Measurements from ENCODE around the gene ABTB2.

The ABTB2 gene

DNA sequence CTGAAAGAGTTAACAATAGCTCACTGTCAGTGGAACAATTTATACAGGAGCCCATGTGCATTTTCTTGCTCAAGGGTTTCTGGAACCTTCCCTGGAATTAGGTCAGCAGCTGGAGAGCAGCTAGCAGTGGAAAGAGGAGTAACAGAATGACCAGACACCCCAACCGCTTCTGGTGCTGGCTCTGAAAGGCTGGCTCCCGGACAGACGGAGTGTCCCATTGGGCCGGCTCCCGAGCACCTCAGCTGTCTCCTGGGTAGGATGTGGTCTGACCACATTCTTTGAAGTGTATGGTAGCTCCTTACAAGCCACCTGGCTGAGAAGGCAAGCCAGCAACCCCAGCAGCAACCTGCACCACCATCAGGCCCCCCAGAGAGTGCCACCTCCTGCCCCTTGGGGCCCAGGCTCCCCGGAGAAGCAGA is 44.7 kb downstream of the ABTB2 start:
- TF ChIP-seq PPARA (CRISPR knock-in tag; IDR thresholded peaks at IDR 0.05; ENCODE audit: borderline replicate concordance) (no peak), ZNF8 (CRISPR knock-in tag; IDR thresholded peaks at IDR 0.05) (no peak), RARB (CRISPR knock-in tag; IDR thresholded peaks at IDR 0.05) (no peak), ZNF70 (CRISPR knock-in tag; IDR thresholded peaks at IDR 0.05) (no peak), TOX (CRISPR knock-in tag; IDR thresholded peaks at IDR 0.05; ENCODE audit: borderline replicate concordance) (no peak), ZFP3 (CRISPR knock-in tag; IDR thresholded peaks at IDR 0.05) (no peak), ISL1 (CRISPR knock-in tag; IDR thresholded peaks at IDR 0.05) (no peak), TCF4 (CRISPR knock-in tag; IDR thresholded peaks at IDR 0.05; ENCODE audit: borderline replicate concordance) (no peak), OSR1 (CRISPR knock-in tag; IDR thresholded peaks at IDR 0.05) (no peak), ESRRG (CRISPR knock-in tag; IDR thresholded peaks at IDR 0.05) (no peak), ZNF565 (CRISPR knock-in tag; conservative IDR thresholded peaks at IDR 0.05; ENCODE audit: low read depth) (no peak), BACH2 (CRISPR knock-in tag; IDR thresholded peaks at IDR 0.05; ENCODE audit: borderline replicate concordance) (no peak), SNAI2 (CRISPR knock-in tag; IDR thresholded peaks at IDR 0.05) (no peak), ZFP30 (CRISPR knock-in tag; IDR thresholded peaks at IDR 0.05) (no peak)
- TF ChIP-seq, protein P1, sequence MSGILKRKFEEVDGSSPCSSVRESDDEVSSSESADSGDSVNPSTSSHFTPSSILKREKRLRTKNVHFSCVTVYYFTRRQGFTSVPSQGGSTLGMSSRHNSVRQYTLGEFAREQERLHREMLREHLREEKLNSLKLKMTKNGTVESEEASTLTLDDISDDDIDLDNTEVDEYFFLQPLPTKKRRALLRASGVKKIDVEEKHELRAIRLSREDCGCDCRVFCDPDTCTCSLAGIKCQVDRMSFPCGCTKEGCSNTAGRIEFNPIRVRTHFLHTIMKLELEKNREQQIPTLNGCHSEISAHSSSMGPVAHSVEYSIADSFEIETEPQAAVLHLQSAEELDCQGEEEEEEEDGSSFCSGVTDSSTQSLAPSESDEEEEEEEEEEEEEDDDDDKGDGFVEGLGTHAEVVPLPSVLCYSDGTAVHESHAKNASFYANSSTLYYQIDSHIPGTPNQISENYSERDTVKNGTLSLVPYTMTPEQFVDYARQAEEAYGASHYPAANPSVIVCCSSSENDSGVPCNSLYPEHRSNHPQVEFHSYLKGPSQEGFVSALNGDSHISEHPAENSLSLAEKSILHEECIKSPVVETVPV (CRISPR knock-in tag; IDR thresholded peaks at IDR 0.05), result no peak
- no peak for ATAC-seq

DNA sequence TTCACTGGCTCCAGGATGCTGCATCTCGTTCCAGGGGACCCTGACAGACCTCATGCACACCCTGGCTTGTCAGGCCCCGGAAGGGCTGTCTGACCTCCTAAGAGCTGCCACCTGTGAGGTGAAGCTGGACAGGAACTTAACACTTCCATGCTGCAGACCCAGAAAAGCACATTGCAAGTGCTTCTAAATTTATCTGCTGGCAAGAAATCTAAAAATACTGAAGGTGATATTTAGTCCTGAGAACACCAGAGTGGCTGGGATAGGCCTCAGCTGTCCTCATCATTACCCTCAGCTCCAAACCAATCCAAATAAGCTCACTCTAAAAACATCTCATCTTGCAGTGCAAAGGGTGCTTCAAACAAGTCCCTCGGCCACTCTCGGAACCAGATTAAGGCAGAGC is 46.7 kb downstream of the ABTB2 start:
- no peak for ATAC-seq
- TF ChIP-seq ESRRG (CRISPR knock-in tag; IDR thresholded peaks at IDR 0.05) (no peak), PPARA (CRISPR knock-in tag; IDR thresholded peaks at IDR 0.05; ENCODE audit: borderline replicate concordance) (no peak), ISL1 (CRISPR knock-in tag; IDR thresholded peaks at IDR 0.05) (no peak), ARNTL (CRISPR knock-in tag; IDR thresholded peaks at IDR 0.05; ENCODE audit: borderline replicate concordance, low read depth) (no peak), ZNF70 (CRISPR knock-in tag; IDR thresholded peaks at IDR 0.05) (no peak), BACH2 (CRISPR knock-in tag; IDR thresholded peaks at IDR 0.05; ENCODE audit: borderline replicate concordance) (no peak), ZC3H10 (CRISPR knock-in tag; IDR thresholded peaks at IDR 0.05) (no peak), TOX (CRISPR knock-in tag; IDR thresholded peaks at IDR 0.05; ENCODE audit: borderline replicate concordance) (no peak), ZFP3 (CRISPR knock-in tag; IDR thresholded peaks at IDR 0.05) (no peak), ZNF565 (CRISPR knock-in tag; conservative IDR thresholded peaks at IDR 0.05; ENCODE audit: low read depth) (no peak), CSDC2 (CRISPR knock-in tag; IDR thresholded peaks at IDR 0.05) (no peak), ZNF8 (CRISPR knock-in tag; IDR thresholded peaks at IDR 0.05) (no peak), SNAI2 (CRISPR knock-in tag; IDR thresholded peaks at IDR 0.05) (no peak), ZFP30 (CRISPR knock-in tag; IDR thresholded peaks at IDR 0.05) (no peak), OSR1 (CRISPR knock-in tag; IDR thresholded peaks at IDR 0.05) (no peak)
- TF ChIP-seq, protein P2, sequence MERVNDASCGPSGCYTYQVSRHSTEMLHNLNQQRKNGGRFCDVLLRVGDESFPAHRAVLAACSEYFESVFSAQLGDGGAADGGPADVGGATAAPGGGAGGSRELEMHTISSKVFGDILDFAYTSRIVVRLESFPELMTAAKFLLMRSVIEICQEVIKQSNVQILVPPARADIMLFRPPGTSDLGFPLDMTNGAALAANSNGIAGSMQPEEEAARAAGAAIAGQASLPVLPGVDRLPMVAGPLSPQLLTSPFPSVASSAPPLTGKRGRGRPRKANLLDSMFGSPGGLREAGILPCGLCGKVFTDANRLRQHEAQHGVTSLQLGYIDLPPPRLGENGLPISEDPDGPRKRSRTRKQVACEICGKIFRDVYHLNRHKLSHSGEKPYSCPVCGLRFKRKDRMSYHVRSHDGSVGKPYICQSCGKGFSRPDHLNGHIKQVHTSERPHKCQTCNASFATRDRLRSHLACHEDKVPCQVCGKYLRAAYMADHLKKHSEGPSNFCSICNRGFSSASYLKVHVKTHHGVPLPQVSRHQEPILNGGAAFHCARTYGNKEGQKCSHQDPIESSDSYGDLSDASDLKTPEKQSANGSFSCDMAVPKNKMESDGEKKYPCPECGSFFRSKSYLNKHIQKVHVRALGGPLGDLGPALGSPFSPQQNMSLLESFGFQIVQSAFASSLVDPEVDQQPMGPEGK (CRISPR knock-in tag; IDR thresholded peaks at IDR 0.05; ENCODE audit: borderline replicate concordance), result no peak
- TF ChIP-seq, protein P3, sequence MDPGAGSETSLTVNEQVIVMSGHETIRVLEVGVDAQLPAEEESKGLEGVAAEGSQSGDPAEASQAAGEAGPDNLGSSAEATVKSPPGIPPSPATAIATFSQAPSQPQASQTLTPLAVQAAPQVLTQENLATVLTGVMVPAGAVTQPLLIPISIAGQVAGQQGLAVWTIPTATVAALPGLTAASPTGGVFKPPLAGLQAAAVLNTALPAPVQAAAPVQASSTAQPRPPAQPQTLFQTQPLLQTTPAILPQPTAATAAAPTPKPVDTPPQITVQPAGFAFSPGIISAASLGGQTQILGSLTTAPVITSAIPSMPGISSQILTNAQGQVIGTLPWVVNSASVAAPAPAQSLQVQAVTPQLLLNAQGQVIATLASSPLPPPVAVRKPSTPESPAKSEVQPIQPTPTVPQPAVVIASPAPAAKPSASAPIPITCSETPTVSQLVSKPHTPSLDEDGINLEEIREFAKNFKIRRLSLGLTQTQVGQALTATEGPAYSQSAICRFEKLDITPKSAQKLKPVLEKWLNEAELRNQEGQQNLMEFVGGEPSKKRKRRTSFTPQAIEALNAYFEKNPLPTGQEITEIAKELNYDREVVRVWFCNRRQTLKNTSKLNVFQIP (CRISPR knock-in tag; IDR thresholded peaks at IDR 0.05; ENCODE audit: borderline replicate concordance, low read depth), result no peak
- TF ChIP-seq, protein P4, sequence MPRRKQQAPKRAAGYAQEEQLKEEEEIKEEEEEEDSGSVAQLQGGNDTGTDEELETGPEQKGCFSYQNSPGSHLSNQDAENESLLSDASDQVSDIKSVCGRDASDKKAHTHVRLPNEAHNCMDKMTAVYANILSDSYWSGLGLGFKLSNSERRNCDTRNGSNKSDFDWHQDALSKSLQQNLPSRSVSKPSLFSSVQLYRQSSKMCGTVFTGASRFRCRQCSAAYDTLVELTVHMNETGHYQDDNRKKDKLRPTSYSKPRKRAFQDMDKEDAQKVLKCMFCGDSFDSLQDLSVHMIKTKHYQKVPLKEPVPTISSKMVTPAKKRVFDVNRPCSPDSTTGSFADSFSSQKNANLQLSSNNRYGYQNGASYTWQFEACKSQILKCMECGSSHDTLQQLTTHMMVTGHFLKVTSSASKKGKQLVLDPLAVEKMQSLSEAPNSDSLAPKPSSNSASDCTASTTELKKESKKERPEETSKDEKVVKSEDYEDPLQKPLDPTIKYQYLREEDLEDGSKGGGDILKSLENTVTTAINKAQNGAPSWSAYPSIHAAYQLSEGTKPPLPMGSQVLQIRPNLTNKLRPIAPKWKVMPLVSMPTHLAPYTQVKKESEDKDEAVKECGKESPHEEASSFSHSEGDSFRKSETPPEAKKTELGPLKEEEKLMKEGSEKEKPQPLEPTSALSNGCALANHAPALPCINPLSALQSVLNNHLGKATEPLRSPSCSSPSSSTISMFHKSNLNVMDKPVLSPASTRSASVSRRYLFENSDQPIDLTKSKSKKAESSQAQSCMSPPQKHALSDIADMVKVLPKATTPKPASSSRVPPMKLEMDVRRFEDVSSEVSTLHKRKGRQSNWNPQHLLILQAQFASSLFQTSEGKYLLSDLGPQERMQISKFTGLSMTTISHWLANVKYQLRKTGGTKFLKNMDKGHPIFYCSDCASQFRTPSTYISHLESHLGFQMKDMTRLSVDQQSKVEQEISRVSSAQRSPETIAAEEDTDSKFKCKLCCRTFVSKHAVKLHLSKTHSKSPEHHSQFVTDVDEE (CRISPR knock-in tag; IDR thresholded peaks at IDR 0.05), result no peak
- TF ChIP-seq, protein P5, sequence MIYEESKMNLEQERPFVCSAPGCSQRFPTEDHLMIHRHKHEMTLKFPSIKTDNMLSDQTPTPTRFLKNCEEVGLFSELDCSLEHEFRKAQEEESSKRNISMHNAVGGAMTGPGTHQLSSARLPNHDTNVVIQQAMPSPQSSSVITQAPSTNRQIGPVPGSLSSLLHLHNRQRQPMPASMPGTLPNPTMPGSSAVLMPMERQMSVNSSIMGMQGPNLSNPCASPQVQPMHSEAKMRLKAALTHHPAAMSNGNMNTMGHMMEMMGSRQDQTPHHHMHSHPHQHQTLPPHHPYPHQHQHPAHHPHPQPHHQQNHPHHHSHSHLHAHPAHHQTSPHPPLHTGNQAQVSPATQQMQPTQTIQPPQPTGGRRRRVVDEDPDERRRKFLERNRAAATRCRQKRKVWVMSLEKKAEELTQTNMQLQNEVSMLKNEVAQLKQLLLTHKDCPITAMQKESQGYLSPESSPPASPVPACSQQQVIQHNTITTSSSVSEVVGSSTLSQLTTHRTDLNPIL (CRISPR knock-in tag; IDR thresholded peaks at IDR 0.05; ENCODE audit: low read depth), result no peak
- TF ChIP-seq, protein P1 (CRISPR knock-in tag; IDR thresholded peaks at IDR 0.05), result no peak

Data from SK-N-SH treated with all-trans-retinoic acid at 6 μM for 48 hours (cell line).